Non-pigmented ciliary epithelial cell (primary cell): ENCODE results near the gene BRIX1.
"Not testable (repeated sequence)": the region's sequence is repeated elsewhere in the genome, so short reads cannot be mapped to it uniquely, and the experiment has no call there.

Experiments
- DNase-seq: peaks from one replicate; pipeline ENCODE4 v3.0.0-alpha.2; 2010; ENCODE audit warnings: low read depth

The BRIX1 gene

GRCh38 chr5:34968258-34968657 lies 52.7 kb downstream of the BRIX1 start:
- DNase-seq = no peak

- no peak for DNase-seq
These were observed 55.0 kb downstream of the BRIX1 start for GRCh38 chr5:34970552-34970951.

- not testable (repeated sequence) for DNase-seq
These were observed 56.1 kb downstream of the BRIX1 start for GRCh38 chr5:34971655-34972054.
